Psoas muscle (tissue), 8 donors: ENCODE results near the gene TMEM31. TPM values are rescaled to one million over a fixed set of nuclear protein-coding genes. Genes with fewer than 3 reads are reported as not detected.

Source experiments
- ATAC-seq, 4 donors: fragments of 200-7000 bp; cut with Tn5 transposase; one replicate each; pipeline ENCODE4 v1.9.1; 2020; ENCODE audit warnings: moderate library complexity in 3 of 4, mild to moderate bottlenecking in 2 of 4
- DNase-seq, 2 donors: peaks; one replicate each; pipeline ENCODE4 v3.0.0-alpha.2; 2020
- H3K27ac ChIP-seq: fragments of 200-600 bp; one replicate; pipeline ENCODE4 v1.8.0; 2022
- H3K27me3 ChIP-seq, 3 donors: fragments of 200-600 bp in 1 of 3; one replicate each; pipeline versions ENCODE4 v1.6.1 to v1.8.0; 2013 to 2022; ENCODE audit warnings: low read length in 2 of 3, mild to moderate bottlenecking in 2 of 3, moderate library complexity in 1 of 3; ENCODE audit not compliant: insufficient read depth in 3 of 3
- H3K36me3 ChIP-seq, 2 donors: fragments of 200-600 bp in 1 of 2; one replicate each; pipeline versions ENCODE4 v1.6.1 to v1.8.0; 2013 to 2022; ENCODE audit warnings: low read depth in 1 of 2, mild to moderate bottlenecking in 1 of 2, moderate library complexity in 1 of 2; ENCODE audit not compliant: insufficient read depth in 1 of 2
- H3K4me1 ChIP-seq: fragments of 200-600 bp; one replicate; pipeline ENCODE4 v1.8.0; 2022
- H3K4me3 ChIP-seq: fragments of 200-600 bp; one replicate; pipeline ENCODE4 v1.8.0; 2022; ENCODE audit warnings: mild to moderate bottlenecking
- H3K9me3 ChIP-seq: fragments of 200-600 bp; one replicate; pipeline ENCODE4 v1.8.0; 2022
- WGBS, 3 donors: extraction: QIAGEN DNeasy Blood & Tissue Kit; methylation state at CpG; one replicate each; pipeline versions ENCODE4 v1.1.6 to v1.1.7; 2013; 5-methylcytosine and 5-hydroxymethylcytosine counted together
- intact Hi-C, 2 donors: fragments of 100-400 bp; cut with DNase I; formaldehyde crosslinking; loops; one replicate each; pipeline versions ENCODE4 v1.11.0 to v1.14.2; 2022
- long read RNA-seq, 2 donors: library from polyadenylated mRNA; unstranded; transcript quantifications; one replicate each; pipeline ENCODE4 v2.0.0, GENCODE V29; 2021
- polyA plus RNA-seq, 3 donors: library from polyadenylated mRNA; stranded (reverse); fragments of 200-250 nt; gene quantifications; one replicate each; pipeline ENCODE4 v1.2.3, GENCODE V29; 2013
- total RNA-seq, 4 donors: library from RNA; stranded (reverse); fragmentation: NEBNext Ultra II Directional in 2 of 4; extraction: Animal tissue kit (Norgen Biotek cat#: 25700) in 2 of 4; gene quantifications; one replicate each; pipeline versions ENCODE4 v1.2.1 to v1.2.4, GENCODE V29; 2021 to 2023
- TF ChIP-seq, protein P1 (sequence below): fragments of 200-600 bp; IDR thresholded peaks from one replicate; pipeline ENCODE4 v1.8.0; 2022; ENCODE audit warnings: antibody characterized with exemption
- donor health status: healthy with polysubstance abuse.
- donor health status: DM: no; HTN: no; CAD: no; lungs with moderate emphysema.
- donor health status: Bipolar disorder and iron deficiency.
- donor health status: healthy.
- donor health status: DM: yes; HTN: yes; CAD: no.
- donor health status: DM: no; HTN: no; CAD: no.
- donor health status: DM: no; HTN: no; CAD: no.
- donor health status: DM: yes; HTN: yes; CAD: no.

The TMEM31 gene, protein sequence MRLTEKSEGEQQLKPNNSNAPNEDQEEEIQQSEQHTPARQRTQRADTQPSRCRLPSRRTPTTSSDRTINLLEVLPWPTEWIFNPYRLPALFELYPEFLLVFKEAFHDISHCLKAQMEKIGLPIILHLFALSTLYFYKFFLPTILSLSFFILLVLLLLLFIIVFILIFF
- total RNA-seq (not detected), polyA plus RNA-seq (under 1 TPM in 1 of 3 donors, not detected in 2; 0.09 TPM)
- long read RNA-seq, donor 1, partial matches to known transcripts = 0 of 1 reads
- long read RNA-seq, donor 1, other reads (novel, unspliced or antisense) = 1 of 1 reads
- long read RNA-seq, donor 2 = 0 reads

DNA sequence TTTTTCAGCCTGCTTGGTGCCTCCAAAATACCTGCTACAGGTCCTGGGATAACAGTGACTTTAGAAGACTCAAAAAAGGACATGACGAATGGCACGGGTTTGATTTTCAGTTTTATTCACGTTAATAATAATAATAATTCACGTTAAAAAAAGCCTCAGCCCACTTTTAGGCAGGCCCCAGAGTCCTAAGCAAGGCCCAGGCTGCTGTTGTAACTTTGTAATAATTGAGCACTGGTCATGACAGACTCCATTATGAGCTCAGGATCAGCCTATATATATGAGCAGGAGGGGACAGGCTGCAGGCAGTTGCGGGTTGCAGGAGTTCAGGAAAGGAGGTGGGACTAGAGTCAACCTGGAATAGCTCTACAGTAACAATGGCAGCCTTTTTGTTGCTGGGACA, at the start of gene TMEM31:
Gene TMEM31, plus strand, starts transcription at position 301 of the 400 bp plus-strand sequence. CDS start 1,350 bp downstream, outside the sequence.
- TF ChIP-seq, protein P1, sequence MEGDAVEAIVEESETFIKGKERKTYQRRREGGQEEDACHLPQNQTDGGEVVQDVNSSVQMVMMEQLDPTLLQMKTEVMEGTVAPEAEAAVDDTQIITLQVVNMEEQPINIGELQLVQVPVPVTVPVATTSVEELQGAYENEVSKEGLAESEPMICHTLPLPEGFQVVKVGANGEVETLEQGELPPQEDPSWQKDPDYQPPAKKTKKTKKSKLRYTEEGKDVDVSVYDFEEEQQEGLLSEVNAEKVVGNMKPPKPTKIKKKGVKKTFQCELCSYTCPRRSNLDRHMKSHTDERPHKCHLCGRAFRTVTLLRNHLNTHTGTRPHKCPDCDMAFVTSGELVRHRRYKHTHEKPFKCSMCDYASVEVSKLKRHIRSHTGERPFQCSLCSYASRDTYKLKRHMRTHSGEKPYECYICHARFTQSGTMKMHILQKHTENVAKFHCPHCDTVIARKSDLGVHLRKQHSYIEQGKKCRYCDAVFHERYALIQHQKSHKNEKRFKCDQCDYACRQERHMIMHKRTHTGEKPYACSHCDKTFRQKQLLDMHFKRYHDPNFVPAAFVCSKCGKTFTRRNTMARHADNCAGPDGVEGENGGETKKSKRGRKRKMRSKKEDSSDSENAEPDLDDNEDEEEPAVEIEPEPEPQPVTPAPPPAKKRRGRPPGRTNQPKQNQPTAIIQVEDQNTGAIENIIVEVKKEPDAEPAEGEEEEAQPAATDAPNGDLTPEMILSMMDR = no peak
- Histone ChIP-seq H3K4me1 (no peaks in the 10 kb centered on the region), H3K27ac (no peak within 1 kb of the TSS), H3K36me3 (no peaks in the 10 kb centered on the region), H3K4me3 (no peak within 1 kb of the TSS), H3K9me3 (no peaks in the 10 kb centered on the region), H3K27me3 (peaks cover 0 to 19% (median 0%) of the 10 kb centered on the region in 3 donors)
- DNase-seq = no peak
- no peak for ATAC-seq
- WGBS, 3 donors = 77 to 93% (median 90%) methylated on average over 5 of the region's 5 CpGs
- intact Hi-C loops = no loop called here

DNA sequence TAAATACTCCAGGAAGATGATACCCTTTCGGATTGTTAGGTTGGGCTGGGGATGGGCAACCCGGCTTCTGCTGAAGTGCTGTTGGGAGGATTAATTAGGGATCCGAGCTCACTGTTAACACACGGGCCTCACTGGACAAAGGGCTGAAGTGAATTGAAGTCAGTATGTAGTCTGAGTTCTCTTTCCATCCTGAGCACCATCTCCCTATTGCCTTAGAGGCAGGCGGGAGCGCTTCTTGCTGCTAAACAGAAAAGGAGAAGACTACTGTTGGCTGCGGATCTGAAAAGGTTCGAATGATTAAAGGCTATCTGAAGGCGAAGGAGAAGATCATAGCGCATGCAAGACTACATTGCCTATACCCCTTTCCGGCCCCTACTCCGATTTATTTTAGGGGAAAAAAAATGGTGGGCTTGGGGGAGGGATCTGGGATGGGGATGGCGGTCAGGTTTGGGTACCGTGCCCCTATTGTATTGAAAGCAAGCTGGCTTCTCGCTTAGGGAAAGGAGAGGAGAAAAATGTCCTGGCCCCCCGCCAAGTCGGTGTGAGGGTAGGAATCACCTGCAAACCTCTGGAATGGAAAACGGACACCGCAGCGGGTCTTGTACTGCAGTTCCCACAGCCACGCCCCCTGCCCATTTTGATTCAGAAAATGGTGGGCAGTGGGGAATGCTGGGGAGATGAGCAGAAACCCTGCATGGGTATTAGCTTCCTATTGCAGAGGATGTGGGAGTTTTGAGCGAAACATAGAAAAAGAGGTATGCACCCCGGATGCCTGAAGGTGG, 46.5 kb upstream of the TMEM31 start:
- TF ChIP-seq, protein P1 = no peak
- no peak overlapping the region for H3K27ac ChIP-seq
- H3K4me1 ChIP-seq = no peaks in the 10 kb centered on the region
- H3K36me3 ChIP-seq = no peaks in the 10 kb centered on the region
- DNase-seq (no peak), ATAC-seq (no peak)
- no peaks in the 10 kb centered on the region for H3K9me3 ChIP-seq
- intact Hi-C loops = no loop called here
- H3K4me3 ChIP-seq = no peak overlapping the region
- WGBS, 3 donors = 18 to 33% (median 19%) methylated on average over 20 to 23 of the region's 23 CpGs
- peaks cover 0 to 45% (median 0%) of the 10 kb centered on the region in 3 donors for H3K27me3 ChIP-seq

DNA sequence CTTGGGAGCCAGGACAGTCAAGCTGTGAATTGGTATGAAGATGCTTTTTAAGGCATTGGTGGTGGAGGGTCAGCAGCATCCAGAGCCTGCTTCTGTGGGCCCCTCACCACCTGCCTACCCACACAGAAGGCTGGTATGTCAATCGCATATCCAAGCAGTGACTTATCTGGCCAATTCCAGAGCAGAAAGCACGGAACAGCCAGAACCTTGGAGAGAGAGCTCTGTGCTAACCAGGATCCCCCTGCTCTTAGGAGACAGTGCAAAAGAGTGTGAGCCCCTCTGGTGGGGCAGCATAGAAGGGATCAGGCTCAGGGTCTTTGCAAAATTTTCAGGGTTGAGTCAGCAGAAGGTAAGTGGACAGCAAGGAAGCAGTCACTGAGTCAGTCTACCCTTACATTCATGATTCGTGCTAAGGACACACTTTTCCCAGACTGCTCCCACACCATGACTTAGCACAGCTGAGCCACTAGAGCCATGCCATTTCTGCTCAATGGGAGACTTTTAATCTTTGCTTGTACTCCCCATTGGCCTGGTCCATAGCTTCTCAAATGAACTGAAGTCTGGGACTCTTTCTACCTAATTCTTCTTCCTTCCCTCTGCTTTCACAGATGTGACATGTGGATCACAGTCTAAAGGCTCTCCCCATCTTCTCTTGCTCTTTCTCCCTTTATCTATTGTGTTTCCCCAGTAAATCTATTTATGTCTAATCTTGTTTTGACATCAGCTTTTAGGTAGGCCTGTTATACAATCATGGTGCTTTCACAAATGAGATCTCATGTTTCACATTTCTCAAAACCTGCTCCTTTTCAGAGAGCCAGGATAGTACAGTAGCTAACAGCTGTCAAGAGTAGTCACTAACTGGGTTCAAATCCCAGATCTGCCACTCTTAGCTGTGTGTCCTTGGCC, 44.3 kb upstream of the TMEM31 start:
- peaks cover 0 to 28% (median 0%) of the 10 kb centered on the region in 3 donors for H3K27me3 ChIP-seq
- intact Hi-C loops = no loop called here
- TF ChIP-seq, protein P1 = no peak

DNA sequence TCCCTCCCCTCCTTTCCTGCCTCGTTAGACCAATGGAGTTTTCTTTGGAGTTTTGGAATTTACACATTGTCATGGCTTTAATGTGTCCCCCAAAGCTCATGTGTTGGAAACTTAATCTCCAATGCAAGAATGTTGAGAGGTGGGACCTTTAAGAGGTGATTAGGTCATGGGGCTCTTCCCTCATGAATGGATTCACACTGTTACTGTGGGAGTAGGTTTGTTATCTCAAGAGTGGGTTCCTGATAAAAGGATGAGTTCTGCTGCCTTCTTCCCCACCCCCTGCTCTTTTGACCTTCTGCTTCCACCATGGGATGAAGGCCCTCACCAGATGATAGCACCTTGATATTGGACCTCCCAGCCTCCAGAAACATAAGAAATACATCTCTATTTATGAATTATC, 41.0 kb upstream of the TMEM31 start:
- Histone ChIP-seq H3K27me3 (no peaks in the 10 kb centered on the region), H3K9me3 (no peaks in the 10 kb centered on the region), H3K4me1 (no peaks in the 10 kb centered on the region), H3K36me3 (no peaks in the 10 kb centered on the region), H3K4me3 (no peak overlapping the region), H3K27ac (no peak overlapping the region)
- TF ChIP-seq, protein P1 = no peak
- ATAC-seq (no peak), DNase-seq (no peak)
- 67 to 100% (median 73%) methylated on average over 1 of the region's 1 CpG for WGBS, 3 donors
- intact Hi-C loops = no loop called here

More for the DNA sequence above, 44.3 kb upstream of the TMEM31 start:
- WGBS, 3 donors = 76 to 98% (median 91%) methylated on average over 3 of the region's 3 CpGs
- Histone ChIP-seq H3K27ac (no peak overlapping the region), H3K9me3 (no peaks in the 10 kb centered on the region), H3K4me3 (no peak overlapping the region), H3K4me1 (no peaks in the 10 kb centered on the region), H3K36me3 (no peaks in the 10 kb centered on the region)
- no peak for DNase-seq
- ATAC-seq = no peak
